ENCODE measurements around the gene SLC26A1. TPM values are rescaled to one million over a fixed set of nuclear protein-coding genes. Genes with fewer than 3 reads are reported as not detected.
"Not testable (repeated sequence)": the region's sequence is repeated elsewhere in the genome, so short reads cannot be mapped to it uniquely, and the experiment has no call there.

SLC26A1 gene
- total RNA-seq, 1 experiment from 2014 or later = 0.85 TPM

DNA sequence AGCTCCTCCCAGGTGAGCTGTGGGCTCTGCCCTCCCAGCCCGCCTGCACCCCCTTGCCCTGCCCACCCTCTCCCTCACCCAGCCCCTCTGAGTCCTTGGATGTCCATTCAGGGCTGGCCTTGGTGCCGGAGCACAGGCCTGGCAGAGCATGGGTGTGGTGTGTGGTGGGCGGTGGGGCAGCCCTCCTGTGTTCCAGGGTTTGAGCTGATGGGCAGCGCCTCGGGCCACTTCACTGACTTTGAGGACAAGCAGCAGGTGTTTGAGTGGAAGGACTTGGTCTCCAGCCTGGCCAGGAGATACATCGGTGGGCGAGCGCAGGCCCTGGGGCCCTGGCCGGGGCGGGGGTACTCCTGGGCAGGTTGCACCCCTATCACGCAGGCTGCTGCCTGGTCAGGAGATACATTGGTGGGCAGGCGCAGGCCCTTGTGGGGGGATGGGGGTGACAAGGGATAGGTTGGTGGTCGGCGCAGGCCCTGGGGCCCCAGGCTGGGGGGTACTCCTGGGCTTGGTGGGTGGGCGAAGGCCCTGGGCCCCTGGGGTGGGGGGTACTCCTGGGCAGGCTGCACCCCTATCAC, 7.6 kb upstream of the SLC26A1 start:
- Mint-ChIP-seq H3K36me3 (no peaks in the 10 kb centered on the region), H3K27me3 (ENCODE audit: low read depth) (peaks cover 79% of the 10 kb centered on the region), H3K27ac (no peak overlapping the region), H3K9me3 (no peaks in the 10 kb centered on the region), H3K4me3 (no peak overlapping the region), H3K4me1 (peaks cover 2% of the 10 kb centered on the region)
- ATAC-seq (no peak), DNase-seq (ENCODE audit: low spot score) (no peak)
- ChIA-PET POLR2A (no interaction called here), CTCF (interaction anchor here (1.3 kb wide), 1 partner anchor 14 kb away, joined by 4 read pairs; the partner anchor contains the start of gene IDUA)
- TF ChIP-seq FOXJ3 (CRISPR knock-in tag; IDR thresholded peaks at IDR 0.05; ENCODE audit: borderline replicate concordance) (no peak), MYBL2 (CRISPR knock-in tag; IDR thresholded peaks at IDR 0.05) (no peak), ZNF263 (CRISPR knock-in tag; IDR thresholded peaks at IDR 0.05; ENCODE audit: low read depth) (no peak), TCF7 (CRISPR knock-in tag; IDR thresholded peaks at IDR 0.05; ENCODE audit: low read depth) (no peak), CBFB (CRISPR knock-in tag; IDR thresholded peaks at IDR 0.05; ENCODE audit: low read depth) (no peak)
- TF ChIP-seq, protein P1, sequence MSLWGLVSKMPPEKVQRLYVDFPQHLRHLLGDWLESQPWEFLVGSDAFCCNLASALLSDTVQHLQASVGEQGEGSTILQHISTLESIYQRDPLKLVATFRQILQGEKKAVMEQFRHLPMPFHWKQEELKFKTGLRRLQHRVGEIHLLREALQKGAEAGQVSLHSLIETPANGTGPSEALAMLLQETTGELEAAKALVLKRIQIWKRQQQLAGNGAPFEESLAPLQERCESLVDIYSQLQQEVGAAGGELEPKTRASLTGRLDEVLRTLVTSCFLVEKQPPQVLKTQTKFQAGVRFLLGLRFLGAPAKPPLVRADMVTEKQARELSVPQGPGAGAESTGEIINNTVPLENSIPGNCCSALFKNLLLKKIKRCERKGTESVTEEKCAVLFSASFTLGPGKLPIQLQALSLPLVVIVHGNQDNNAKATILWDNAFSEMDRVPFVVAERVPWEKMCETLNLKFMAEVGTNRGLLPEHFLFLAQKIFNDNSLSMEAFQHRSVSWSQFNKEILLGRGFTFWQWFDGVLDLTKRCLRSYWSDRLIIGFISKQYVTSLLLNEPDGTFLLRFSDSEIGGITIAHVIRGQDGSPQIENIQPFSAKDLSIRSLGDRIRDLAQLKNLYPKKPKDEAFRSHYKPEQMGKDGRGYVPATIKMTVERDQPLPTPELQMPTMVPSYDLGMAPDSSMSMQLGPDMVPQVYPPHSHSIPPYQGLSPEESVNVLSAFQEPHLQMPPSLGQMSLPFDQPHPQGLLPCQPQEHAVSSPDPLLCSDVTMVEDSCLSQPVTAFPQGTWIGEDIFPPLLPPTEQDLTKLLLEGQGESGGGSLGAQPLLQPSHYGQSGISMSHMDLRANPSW (CRISPR knock-in tag; conservative IDR thresholded peaks at IDR 0.05; ENCODE audit: low read depth) = no peak

DNA sequence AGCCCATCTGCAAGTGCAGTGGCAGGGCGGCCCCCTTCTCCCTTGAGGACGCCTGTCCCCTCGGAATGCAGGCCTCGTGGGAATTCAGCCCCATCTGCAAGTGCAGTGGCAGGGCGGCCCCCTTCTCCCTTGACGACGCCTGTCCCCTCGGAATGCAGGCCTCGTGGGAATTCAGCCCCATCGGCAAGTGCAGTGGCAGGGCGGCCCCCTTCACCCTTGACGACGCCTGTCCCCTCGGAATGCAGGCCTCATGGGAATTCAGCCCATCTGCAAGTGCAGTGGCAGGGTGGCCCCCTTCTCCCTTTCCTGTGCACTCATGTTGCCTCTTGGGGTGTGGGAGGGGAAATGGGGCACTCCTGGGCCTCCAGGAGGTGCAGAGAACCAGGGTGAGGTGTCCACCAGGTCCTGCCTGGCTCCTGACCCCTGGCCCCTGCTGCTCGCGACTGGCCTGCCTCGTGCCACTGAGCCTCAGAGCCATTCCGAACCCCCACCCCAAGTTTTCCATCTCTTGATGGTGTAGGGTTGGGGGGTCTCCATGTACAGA, 6.8 kb upstream of the SLC26A1 start:
- no peaks in the 10 kb centered on the region for H3K36me3 Mint-ChIP-seq
- DNase-seq (ENCODE audit: low spot score) (no peak), ATAC-seq (no peak)
- POLR2A ChIA-PET = no interaction called here
- peaks cover 2% of the 10 kb centered on the region for H3K4me1 Mint-ChIP-seq
- peaks cover 80% of the 10 kb centered on the region for H3K27me3 Mint-ChIP-seq (ENCODE audit: low read depth)
- H3K9me3 Mint-ChIP-seq = no peaks in the 10 kb centered on the region
- TF ChIP-seq, protein P2, sequence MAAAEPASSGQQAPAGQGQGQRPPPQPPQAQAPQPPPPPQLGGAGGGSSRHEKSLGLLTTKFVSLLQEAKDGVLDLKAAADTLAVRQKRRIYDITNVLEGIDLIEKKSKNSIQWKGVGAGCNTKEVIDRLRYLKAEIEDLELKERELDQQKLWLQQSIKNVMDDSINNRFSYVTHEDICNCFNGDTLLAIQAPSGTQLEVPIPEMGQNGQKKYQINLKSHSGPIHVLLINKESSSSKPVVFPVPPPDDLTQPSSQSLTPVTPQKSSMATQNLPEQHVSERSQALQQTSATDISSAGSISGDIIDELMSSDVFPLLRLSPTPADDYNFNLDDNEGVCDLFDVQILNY (CRISPR knock-in tag; IDR thresholded peaks at IDR 0.05) = no peak
- TF ChIP-seq NR3C1 (CRISPR knock-in tag; conservative IDR thresholded peaks at IDR 0.05; ENCODE audit: low read depth) (no peak), ZNF396 (CRISPR knock-in tag; IDR thresholded peaks at IDR 0.05; ENCODE audit: borderline replicate concordance) (no peak), NFATC4 (CRISPR knock-in tag; IDR thresholded peaks at IDR 0.05) (no peak)
- H3K27ac Mint-ChIP-seq = no peak overlapping the region
- no peak overlapping the region for H3K4me3 Mint-ChIP-seq
- CTCF ChIA-PET = interaction anchor here (1.3 kb wide), 1 partner anchor 13 kb away, joined by 4 read pairs; the partner anchor contains the start of gene IDUA

DNA sequence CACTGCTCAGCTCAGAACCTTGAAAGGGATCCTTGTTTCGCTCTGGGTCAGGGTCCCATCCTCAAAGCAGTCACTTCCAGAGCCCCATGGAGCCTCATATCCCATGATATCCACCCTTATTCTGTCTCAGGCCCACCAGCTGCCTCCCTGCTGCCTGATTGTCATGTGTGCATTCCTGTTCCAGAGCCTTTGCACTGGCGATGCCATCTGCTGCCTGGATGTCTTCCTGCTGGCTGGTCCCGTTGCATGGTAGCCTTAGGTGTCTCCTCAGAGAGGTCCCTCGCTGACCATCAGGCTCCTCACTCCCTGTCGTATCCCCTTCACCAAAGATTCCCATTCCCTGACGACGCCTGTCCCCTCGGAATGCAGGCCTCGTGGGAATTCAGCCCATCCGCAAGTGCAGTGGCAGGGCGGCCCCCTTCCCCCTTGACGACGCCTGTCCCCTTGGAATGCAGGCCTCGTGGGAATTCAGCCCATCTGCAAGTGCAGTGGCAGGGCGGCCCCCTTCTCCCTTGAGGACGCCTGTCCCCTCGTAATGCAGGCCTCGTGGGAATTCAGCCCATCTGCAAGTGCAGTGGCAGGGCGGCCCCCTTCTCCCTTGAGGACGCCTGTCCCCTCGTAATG, 6.1 kb upstream of the SLC26A1 start:
- H3K4me3 Mint-ChIP-seq; H3K4me1 Mint-ChIP-seq; H3K36me3 Mint-ChIP-seq; POLR2A ChIA-PET; H3K9me3 Mint-ChIP-seq; DNase-seq (ENCODE audit: low spot score); H3K27ac Mint-ChIP-seq; ATAC-seq: not testable (repeated sequence)
- H3K27me3 Mint-ChIP-seq (ENCODE audit: low read depth) = peaks cover 74% of the 10 kb centered on the region
- CTCF ChIA-PET = interaction anchor here (1.1 to 1.9 kb wide), 2 partner anchors 12 to 73 kb away, joined by 3 to 5 read pairs; no protein-coding TSS in a partner anchor

DNA sequence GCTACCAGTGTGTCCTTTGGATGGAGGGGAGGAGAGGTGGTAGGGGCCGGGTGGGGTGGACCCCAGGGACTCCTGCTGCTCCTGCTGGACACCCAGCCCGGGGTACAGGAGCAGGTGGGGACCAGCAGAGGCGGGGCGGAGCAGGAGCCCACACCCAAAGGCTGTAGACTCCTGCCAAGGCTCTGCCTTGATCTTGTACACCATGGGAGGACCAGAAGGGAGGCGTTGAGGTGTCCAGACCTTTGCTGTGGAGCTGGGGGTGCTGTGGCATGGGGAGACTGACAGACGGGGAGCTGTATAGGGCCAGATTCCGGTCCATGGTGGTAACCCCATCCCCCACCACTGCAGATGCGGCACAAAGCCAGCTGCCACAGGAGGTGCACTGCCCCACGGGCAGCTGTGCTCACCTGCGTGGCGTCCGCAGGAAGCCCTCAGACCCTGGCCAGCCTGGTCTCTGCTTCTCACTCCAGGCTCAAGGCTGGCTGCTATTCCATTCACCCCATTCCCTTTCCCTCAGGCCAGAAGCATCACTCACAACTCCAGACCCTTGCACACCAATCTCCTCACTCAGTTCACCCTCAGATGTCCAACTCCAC, 5.0 kb upstream of the SLC26A1 start:
- TF ChIP-seq, protein P3, sequence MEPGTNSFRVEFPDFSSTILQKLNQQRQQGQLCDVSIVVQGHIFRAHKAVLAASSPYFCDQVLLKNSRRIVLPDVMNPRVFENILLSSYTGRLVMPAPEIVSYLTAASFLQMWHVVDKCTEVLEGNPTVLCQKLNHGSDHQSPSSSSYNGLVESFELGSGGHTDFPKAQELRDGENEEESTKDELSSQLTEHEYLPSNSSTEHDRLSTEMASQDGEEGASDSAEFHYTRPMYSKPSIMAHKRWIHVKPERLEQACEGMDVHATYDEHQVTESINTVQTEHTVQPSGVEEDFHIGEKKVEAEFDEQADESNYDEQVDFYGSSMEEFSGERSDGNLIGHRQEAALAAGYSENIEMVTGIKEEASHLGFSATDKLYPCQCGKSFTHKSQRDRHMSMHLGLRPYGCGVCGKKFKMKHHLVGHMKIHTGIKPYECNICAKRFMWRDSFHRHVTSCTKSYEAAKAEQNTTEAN (CRISPR knock-in tag; IDR thresholded peaks at IDR 0.05) = no peak
- TF ChIP-seq RORB (CRISPR knock-in tag; IDR thresholded peaks at IDR 0.05) = no peak
- no peak for TF ChIP-seq ETV6 (CRISPR knock-in tag; IDR thresholded peaks at IDR 0.05)
- no peak for TF ChIP-seq ESRRA (CRISPR knock-in tag; IDR thresholded peaks at IDR 0.05; ENCODE audit: borderline replicate concordance)
- no peak for TF ChIP-seq EMX1 (CRISPR knock-in tag; IDR thresholded peaks at IDR 0.05)
- TF ChIP-seq, protein P4, sequence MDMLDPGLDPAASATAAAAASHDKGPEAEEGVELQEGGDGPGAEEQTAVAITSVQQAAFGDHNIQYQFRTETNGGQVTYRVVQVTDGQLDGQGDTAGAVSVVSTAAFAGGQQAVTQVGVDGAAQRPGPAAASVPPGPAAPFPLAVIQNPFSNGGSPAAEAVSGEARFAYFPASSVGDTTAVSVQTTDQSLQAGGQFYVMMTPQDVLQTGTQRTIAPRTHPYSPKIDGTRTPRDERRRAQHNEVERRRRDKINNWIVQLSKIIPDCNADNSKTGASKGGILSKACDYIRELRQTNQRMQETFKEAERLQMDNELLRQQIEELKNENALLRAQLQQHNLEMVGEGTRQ (CRISPR knock-in tag; IDR thresholded peaks at IDR 0.05) = no peak
- no peak for TF ChIP-seq TCF7 (CRISPR knock-in tag; IDR thresholded peaks at IDR 0.05; ENCODE audit: low read depth)
- TF ChIP-seq ZNF232 (CRISPR knock-in tag; IDR thresholded peaks at IDR 0.05) = no peak
- TF ChIP-seq GTF2I (CRISPR knock-in tag; conservative IDR thresholded peaks at IDR 0.05) = no peak
- peak overlapping the region; percentile 39; the same call in 1 of the 2 replicates for H3K4me3 Mint-ChIP-seq
- no peak overlapping the region for H3K27ac Mint-ChIP-seq
- CTCF ChIA-PET = interaction anchor here (1.1 to 1.9 kb wide), 2 partner anchors 10 to 72 kb away, joined by 3 to 5 read pairs; no protein-coding TSS in a partner anchor
- no peaks in the 10 kb centered on the region for H3K9me3 Mint-ChIP-seq
- H3K36me3 Mint-ChIP-seq = no peaks in the 10 kb centered on the region
- ATAC-seq (no peak), DNase-seq (ENCODE audit: low spot score) (no peak)
- peaks cover 63% of the 10 kb centered on the region for H3K27me3 Mint-ChIP-seq (ENCODE audit: low read depth)
- POLR2A ChIA-PET = no interaction called here
- peaks cover 2% of the 10 kb centered on the region for H3K4me1 Mint-ChIP-seq
